ENCODE measurements around the gene TADA2A.
A peak's percentile ranks its signal among the peaks of the same experiment; 100 is the strongest.

TADA2A gene

GRCh38 chr17:37406635-37407461 is at the start of gene TADA2A, which contains the start of gene ACACA:
TADA2A (plus strand) TSS chr17:37406886; CDS start chr17:37411366, 4,480 bp downstream.
ACACA (minus strand) TSS chr17:37406836; CDS start chr17:37406299, 537 bp downstream.
- peak; percentile 45 to 46 for DNase-seq (ENCODE audit: low read depth in 2 of 2)

GRCh38 chr17:37358098-37358829 is 48.4 kb upstream of the TADA2A start:
- no peak for DNase-seq (ENCODE audit: low read depth in 2 of 2)

GRCh38 chr17:37358830-37359681 is 47.6 kb upstream of the TADA2A start:
- DNase-seq (ENCODE audit: low read depth in 2 of 2): peak; percentile 72 to 77

GRCh38 chr17:37359682-37360188 is 47.0 kb upstream of the TADA2A start:
- no peak for DNase-seq (ENCODE audit: low read depth in 2 of 2)

GRCh38 chr17:37360632-37361031 is 46.1 kb upstream of the TADA2A start:
- no peak for DNase-seq (ENCODE audit: low read depth in 2 of 2)

GRCh38 chr17:37361543-37361942 is 45.1 kb upstream of the TADA2A start:
- no peak for DNase-seq (ENCODE audit: low read depth in 2 of 2)

- no peak for DNase-seq (ENCODE audit: low read depth in 2 of 2)
Observed at GRCh38 chr17:37365589-37365988, 41.1 kb upstream of the TADA2A start.

GRCh38 chr17:37368577-37368976 is 38.1 kb upstream of the TADA2A start:
- no peak for DNase-seq (ENCODE audit: low read depth in 2 of 2)

- peak; percentile 22 to 26 for DNase-seq (ENCODE audit: low read depth in 2 of 2)
Observed at GRCh38 chr17:37373530-37374159, 33.0 kb upstream of the TADA2A start.

GRCh38 chr17:37375706-37376105 is 31.0 kb upstream of the TADA2A start, which contains the start of gene C17orf78:
C17orf78 (plus strand) TSS chr17:37375985; CDS start chr17:37376093, 108 bp downstream.
- DNase-seq (ENCODE audit: low read depth in 2 of 2): no peak

- no peak for DNase-seq (ENCODE audit: low read depth in 2 of 2)
Observed at GRCh38 chr17:37382056-37382455, 24.6 kb upstream of the TADA2A start.

GRCh38 chr17:37384560-37385149 is 22.0 kb upstream of the TADA2A start:
- DNase-seq (ENCODE audit: low read depth in 2 of 2): no peak

GRCh38 chr17:37385474-37385990 is 21.2 kb upstream of the TADA2A start:
- no peak for DNase-seq (ENCODE audit: low read depth in 2 of 2)

GRCh38 chr17:37386462-37386861 is 20.2 kb upstream of the TADA2A start:
- DNase-seq (ENCODE audit: low read depth in 2 of 2): no peak

GRCh38 chr17:37388266-37388665 is 18.4 kb upstream of the TADA2A start:
- DNase-seq (ENCODE audit: low read depth in 2 of 2): no peak

- DNase-seq (ENCODE audit: low read depth in 2 of 2): no peak
Observed at GRCh38 chr17:37389160-37389559, 17.5 kb upstream of the TADA2A start.

- no peak for DNase-seq (ENCODE audit: low read depth in 2 of 2)
Observed at GRCh38 chr17:37391146-37391545, 15.5 kb upstream of the TADA2A start.

- no peak for DNase-seq (ENCODE audit: low read depth in 2 of 2)
Observed at GRCh38 chr17:37392024-37392590, 14.6 kb upstream of the TADA2A start.

- no peak for DNase-seq (ENCODE audit: low read depth in 2 of 2)
Observed at GRCh38 chr17:37393352-37393751, 13.3 kb upstream of the TADA2A start.

- DNase-seq (ENCODE audit: low read depth in 2 of 2): no peak
Observed at GRCh38 chr17:37399265-37399803, 7.4 kb upstream of the TADA2A start.
